ENCODE measurements around the gene AIPL1.

GRCh38 chr17:6470751-6471521 lies 36.0 kb upstream of the AIPL1 start:
- TF ChIP-seq POLR2A (IDR thresholded peaks at IDR 0.05) (no peak), EP300 (IDR thresholded peaks at IDR 0.05) (no peak)
- TF ChIP-seq, protein P1, sequence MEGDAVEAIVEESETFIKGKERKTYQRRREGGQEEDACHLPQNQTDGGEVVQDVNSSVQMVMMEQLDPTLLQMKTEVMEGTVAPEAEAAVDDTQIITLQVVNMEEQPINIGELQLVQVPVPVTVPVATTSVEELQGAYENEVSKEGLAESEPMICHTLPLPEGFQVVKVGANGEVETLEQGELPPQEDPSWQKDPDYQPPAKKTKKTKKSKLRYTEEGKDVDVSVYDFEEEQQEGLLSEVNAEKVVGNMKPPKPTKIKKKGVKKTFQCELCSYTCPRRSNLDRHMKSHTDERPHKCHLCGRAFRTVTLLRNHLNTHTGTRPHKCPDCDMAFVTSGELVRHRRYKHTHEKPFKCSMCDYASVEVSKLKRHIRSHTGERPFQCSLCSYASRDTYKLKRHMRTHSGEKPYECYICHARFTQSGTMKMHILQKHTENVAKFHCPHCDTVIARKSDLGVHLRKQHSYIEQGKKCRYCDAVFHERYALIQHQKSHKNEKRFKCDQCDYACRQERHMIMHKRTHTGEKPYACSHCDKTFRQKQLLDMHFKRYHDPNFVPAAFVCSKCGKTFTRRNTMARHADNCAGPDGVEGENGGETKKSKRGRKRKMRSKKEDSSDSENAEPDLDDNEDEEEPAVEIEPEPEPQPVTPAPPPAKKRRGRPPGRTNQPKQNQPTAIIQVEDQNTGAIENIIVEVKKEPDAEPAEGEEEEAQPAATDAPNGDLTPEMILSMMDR (IDR thresholded peaks at IDR 0.05) = no peak
